AML-193 (cell line): ENCODE results near the gene MGARP.

ENCODE experiments used
- DNase-seq, 2 experiments: peaks; one replicate each; lab custom pipeline; 2025; lab: John Stamatoyannopoulos, UW

The MGARP gene

DNA sequence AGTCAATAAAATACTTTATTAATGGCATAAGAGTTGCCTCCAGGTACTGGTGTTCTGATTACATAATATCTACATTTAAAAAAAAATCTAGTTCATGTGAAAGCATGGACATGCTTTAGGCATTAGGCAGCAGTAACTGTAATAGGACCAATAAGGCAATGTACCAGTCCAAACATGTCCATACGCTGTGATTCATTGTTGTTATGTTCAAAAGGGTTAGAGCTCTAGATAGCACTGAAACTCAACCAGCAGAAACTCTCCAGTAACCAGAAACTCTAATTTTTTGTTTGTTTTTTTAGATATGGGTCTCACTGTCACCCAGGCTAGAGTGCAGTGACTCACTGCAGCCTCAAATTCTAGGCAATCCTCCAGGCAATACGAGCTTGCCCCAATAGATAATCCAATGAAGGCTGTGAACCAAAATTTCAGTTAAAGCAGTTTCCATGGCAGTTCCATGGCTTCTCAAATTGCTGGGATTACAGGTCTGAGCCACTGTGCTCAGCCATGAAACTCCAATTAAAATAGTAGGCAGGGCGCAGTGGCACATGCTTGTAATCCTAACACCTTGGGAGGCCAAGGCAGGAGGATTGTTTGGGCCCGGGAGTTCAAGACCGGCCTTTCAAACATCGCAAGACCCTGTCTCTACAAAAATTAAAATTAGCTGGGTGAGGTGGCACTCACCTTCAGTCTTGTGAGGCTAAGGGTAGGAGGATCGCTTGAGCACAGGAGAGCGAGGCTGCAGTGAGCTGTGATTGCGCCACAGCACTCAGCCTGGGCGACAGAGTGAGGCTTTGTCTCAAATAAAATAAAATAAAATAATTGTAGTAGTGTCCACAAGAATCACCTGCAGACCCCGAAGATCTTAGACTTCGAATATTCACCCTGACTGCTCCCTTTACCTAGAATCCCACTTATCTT is 36.3 kb downstream of the MGARP start:
- DNase-seq, result no peak

DNA sequence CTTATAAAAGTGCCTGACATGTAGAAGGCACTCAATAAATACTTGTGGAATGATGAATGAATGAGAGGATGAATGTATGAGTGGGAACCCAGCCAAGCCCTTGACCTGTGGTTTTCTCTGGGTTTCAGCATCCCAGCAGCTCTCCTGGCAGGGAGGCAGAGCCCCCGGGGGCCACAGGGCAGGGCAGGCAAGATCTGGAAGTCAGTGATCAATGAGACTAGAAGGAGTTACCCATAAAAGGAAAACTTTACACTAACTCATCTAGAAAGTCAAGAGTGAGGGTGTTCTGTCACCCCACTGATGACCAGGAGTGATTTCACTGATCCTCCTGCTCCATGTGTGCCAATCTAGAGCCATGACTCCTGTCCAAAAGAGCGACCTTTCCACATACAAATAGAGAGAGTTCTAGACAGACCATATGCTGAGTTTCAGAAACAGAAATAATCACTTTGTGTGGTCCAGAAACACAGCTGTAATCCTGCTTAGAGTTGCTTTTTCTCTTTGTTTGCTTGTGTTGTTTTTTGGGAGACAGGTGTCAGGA is 37.4 kb downstream of the MGARP start:
- no peak for DNase-seq

DNA sequence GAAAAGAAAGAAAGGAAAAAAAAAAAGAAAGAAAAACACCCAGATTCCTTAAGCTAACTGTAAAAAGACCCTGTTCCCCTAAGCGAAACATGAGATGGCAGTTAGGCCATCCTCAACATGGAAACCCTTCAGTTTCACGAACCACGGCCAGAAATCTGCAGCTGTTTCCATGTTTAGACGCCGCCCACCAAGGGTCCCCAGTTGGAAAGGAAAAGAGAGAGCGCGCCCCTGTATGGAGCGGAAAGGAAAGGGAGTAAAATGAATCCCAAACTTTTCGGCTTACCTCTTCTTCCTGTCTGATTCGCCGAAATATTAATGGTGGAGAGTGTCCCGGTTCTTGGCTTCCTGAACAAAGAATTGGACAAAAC is 38.3 kb downstream of the MGARP start:
- no peak for DNase-seq

DNA sequence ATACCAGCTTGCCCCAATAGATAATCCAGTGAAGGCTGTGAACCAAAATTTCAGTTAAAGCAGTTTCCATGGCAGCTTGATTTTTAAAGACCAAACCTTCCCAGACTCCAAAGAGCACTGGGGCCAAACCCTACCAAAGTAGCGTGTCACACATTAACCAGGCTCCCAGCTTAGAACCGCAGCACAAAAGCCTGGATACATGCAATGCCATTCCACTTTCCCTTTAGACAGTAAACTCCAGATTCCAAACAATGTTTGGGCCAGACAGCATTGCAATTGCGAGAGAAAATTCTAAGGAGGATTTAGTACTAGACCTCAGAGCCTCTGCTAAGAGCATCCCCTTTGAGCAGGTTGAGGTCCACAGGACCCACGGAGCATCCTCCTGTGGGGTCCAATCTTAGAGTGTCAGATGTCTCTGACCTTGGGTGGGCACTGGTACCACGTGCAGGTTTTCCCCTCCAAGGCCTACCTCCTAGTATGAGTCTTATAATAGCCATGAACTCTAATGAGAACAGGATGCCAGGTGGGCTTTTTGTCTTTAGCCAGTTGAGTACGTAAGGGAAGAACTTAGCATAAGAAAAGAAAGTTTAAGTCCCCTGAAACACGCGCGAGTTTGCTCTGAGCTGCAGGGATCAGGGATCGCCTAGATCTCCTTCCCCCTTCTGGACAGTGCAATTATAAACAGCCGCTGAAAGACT is 38.8 kb downstream of the MGARP start:
- no peak for DNase-seq

DNA sequence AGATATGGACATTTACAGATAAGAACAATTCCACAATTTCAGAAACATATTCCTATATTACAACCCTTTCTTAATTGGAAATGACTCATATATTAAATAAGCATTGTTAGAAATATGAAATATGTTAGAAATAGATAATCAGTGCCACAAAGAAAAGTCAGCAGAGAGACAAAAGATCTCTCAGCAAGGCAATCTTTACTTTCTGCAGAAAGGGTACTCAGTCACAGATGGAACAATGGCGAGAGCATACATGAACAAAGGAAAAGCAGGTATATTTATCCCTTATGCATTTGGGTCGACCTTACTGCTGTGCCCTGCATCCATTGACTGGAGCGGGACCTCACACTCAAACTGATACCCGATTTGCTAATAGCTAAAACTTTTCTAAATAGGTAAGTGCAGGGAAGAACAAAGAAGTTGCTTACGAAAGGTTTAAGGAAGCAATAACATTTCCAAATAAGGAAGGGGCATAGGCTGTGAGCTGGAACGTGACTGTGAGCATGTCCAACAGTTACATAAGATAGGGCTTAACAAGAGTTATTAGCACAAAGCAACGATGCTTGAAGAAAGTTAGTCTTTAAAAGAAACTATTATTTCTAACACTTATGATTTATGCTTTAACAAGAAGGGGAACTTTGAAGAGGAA is 40.8 kb downstream of the MGARP start:
- no peak for DNase-seq

DNA sequence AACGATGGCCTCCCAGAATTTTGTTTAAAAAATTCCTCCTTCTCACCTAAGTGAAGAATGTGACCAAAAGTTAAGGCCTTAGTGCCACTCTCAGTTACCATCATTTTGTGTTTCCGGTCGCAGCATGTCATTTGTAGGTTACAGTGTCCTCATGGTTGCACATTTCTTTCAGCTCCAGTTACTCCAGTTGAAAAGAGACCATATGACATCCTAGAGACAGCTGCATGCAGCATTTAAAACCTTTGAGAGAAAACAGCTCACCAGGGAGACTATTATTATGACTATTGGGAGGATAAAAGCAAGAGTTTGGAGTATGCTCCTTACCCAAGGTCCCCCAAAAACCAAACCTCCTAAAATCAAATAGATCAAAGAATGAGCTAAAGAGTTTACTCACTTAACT is 45.8 kb downstream of the MGARP start:
- no peak for DNase-seq

DNA sequence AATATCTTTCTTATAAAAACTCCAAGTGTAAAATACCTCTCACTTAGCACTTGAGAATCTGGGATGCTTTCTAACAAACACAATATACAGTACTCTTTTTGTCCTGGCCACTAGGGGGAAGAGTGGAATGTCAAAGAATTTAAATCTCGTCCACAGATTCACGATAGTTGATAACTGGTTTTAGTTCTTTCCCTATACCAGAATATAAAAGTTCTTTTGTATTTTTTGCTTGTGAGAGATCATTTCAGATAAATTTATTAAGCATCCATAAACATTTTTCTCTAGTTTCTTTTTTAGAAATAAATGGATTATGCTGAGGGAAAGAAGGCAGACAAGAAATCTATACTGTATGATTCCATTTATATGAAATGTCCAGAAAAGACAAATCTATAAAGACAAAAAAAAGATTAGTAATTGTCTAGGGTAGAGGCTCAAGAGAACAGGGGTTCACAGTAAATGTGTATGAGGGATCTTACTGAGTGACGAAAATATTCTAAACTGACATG is 50.4 kb downstream of the MGARP start:
- DNase-seq, result peak; percentile 68 to 69

DNA sequence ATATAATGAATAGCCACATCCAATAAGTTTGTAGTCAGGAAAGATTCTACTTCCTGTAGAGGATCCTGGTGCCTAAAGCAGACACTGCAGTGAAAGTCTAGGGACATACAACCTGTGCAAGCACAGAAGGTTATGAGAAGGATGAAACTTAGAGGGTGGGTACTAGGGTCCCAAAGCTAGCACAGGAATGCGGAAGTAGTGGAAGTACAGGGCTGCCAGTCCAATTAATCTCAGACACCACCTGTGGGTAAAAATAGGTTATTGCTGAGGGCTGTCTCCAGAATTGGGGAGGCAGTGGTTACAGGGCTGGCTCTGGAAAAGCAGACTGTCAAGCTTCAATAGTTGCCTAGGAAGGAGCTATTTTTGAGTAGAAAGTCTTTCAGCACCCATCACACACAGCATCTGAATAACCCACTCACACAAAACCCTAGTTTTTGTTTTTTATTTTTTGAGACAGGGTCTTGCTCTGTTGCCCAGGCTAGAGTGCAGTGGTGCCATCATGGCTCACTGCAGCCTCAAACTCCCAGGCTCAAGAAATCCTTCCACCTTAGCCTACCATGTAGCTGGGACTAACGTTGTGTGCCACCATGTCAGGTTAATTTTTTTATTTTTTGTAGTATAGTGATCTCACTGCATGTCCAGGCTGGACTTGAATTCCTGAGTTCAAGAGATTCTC is 52.2 kb downstream of the MGARP start:
- peak; percentile 51 to 70 for DNase-seq

DNA sequence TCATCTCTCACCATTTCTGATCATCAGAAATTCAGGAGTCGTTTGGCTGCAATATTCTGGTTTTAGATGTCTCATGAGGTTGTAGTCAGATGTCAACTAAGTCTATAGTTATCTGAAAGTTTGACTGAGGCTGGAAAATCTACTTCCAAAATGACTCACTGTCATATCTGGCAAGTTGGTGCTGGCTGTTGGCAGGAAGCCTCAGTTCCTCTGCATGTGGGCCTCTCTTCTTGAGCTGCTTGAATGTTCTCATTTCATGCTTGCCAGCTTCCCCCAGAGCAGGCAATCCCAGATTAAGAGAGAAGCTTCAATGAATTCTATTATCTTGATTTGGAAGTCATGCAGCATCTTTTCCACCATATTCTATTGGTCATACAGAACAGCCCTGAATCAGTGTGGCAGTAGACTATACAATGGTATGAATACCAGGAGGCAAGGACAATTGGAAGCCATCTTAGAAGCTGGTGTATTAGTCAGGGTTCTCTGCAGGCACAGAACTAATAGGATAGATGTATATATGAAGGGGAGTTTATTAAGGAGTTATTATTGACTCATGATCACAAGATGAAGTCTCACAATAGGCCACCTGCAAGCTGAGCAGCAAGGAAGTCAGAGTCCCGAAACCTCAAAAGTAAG is 56.2 kb downstream of the MGARP start:
- DNase-seq, result peak in 1 of 2 experiments; percentile 20

DNA sequence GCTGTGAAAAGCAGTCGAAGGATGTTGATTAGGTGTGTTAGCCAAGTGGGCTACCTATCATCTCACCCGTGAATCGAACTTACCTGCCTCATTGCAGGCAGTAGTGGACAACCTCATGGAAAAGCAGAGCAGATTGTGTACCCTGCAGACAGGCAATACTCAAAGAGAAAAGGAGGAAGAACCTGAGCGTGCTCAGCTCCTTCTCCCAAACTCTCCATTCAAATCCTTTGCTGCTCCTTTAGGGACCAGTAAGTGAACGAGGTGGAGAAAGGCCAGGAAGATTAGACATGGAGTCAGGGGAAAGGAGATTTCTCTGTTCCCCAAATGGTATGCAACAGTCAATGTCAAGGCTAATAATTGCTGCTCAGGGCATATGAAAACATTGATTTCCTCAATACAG is 57.8 kb downstream of the MGARP start:
- DNase-seq, result no peak

DNA sequence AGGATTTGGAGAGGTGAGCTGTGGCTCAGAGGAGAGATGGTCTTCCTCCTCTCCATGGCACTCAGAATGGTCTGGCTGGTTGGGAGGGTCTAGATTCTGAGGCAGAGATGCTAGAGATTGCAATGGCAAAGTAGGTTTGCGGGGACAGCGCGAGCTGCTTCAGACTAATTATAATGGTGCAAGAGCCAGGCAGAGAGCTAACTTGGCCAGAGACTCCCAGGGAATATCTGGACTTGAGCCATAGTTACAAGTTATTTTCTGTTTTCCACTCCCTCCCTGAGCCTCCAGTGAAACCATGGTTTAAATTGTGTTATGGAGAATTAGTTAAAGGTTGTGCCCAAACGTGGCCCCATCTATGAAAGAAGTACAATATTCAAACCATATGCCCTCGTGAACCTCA is 58.3 kb downstream of the MGARP start:
- no peak for DNase-seq

DNA sequence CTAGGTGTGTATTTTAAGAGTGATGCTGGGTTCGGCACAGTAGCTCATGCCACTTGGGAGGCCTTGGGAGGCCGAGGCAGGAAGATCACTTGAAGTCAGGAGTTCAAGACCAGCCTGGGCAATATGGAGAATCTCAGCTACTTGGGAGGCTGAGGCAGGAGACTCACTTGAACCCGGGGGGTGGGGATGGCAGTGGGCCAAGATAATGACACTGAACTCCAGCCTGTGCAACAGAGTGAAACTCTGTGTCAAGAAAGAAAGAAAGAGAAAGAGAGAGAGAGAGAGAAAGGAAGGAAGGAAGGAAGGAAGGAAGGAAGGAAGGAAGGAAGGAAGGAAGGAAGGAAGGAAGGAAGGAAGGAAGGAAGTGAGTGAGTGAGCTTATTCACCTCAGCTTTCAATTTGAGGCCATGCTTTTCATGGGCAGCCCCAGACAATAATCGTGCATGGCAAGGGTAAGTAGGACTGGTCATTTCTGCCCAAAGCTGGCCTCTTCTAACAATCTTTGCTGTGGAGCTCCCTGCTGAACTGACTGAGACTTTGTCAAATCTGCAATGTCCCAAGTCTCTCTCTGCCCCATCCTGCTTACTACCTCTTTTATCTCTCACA is 60.5 kb downstream of the MGARP start:
- DNase-seq, result no peak
